H9 (cell line): ENCODE measurements around the gene CCDC186. TPM values are rescaled to one million over a fixed set of nuclear protein-coding genes. Genes with fewer than 3 reads are reported as not detected.

Source experiments
- DNase-seq: peaks from one replicate; pipeline ENCODE4 v3.0.0-alpha.2; 2017
- H2AFZ ChIP-seq: one replicate; pipeline ENCODE4 v1.6.1; 2013; ENCODE audit warnings: mild to moderate bottlenecking, low read length, control low read depth, moderate library complexity
- H2AK5ac ChIP-seq: 2 replicates; pipeline ENCODE4 v1.6.1; 2013; ENCODE audit warnings: low read length, control low read depth, mixed read lengths; ENCODE audit not compliant: insufficient read length
- H2BK120ac ChIP-seq: one replicate; pipeline ENCODE4 v1.6.1; 2013; ENCODE audit warnings: low read depth, mild to moderate bottlenecking, low read length, control low read depth, inconsistent platforms; ENCODE audit not compliant: poor library complexity, severe bottlenecking
- H2BK12ac ChIP-seq: 2 replicates; pipeline ENCODE4 v1.6.1; 2013; ENCODE audit warnings: low read length, control low read depth, mixed read lengths, low read depth; ENCODE audit not compliant: insufficient read length
- H2BK15ac ChIP-seq: 2 replicates; pipeline ENCODE4 v1.6.1; 2013; ENCODE audit warnings: low read depth, low read length, control low read depth
- H2BK20ac ChIP-seq: one replicate; pipeline ENCODE4 v1.6.1; 2013; ENCODE audit warnings: low read depth, mild to moderate bottlenecking, low read length, control low read depth, inconsistent platforms; ENCODE audit not compliant: poor library complexity, severe bottlenecking
- H2BK5ac ChIP-seq: 2 replicates; pipeline ENCODE4 v1.6.1; 2013; ENCODE audit warnings: low read length, control low read depth, mixed read lengths; ENCODE audit not compliant: insufficient read length
- H3K14ac ChIP-seq: 2 replicates; pipeline ENCODE4 v1.6.1; 2013; ENCODE audit warnings: low read length, control low read depth; ENCODE audit not compliant: insufficient read depth
- H3K18ac ChIP-seq: 2 replicates; pipeline ENCODE4 v1.6.1; 2013; ENCODE audit warnings: low read depth, mild to moderate bottlenecking, mixed read lengths, low read length, control low read depth; ENCODE audit not compliant: insufficient read length
- H3K23ac ChIP-seq: 2 replicates; pipeline ENCODE4 v1.6.1; 2013; ENCODE audit warnings: low read length, control low read depth, mixed read lengths, low read depth; ENCODE audit not compliant: insufficient read length
- H3K23me2 ChIP-seq: 2 replicates; pipeline ENCODE4 v1.6.1; 2013; ENCODE audit warnings: low read depth, mild to moderate bottlenecking, mixed read lengths, low read length, control low read depth; ENCODE audit not compliant: insufficient read length, poor library complexity, severe bottlenecking
- H3K27ac ChIP-seq: 2 replicates; pipeline ENCODE4 v1.5.1; 2013; ENCODE audit warnings: low read length, control low read depth, mixed read lengths, low read depth; ENCODE audit not compliant: insufficient read length
- H3K27me3 ChIP-seq: 2 replicates; pipeline ENCODE4 v1.6.1; 2013; ENCODE audit warnings: low read length, control low read depth, inconsistent platforms; ENCODE audit not compliant: insufficient read depth
- H3K4ac ChIP-seq: 2 replicates; pipeline ENCODE4 v1.6.1; 2013; ENCODE audit warnings: low read depth, mild to moderate bottlenecking, control low read depth, inconsistent platforms, low read length, moderate library complexity
- H3K4me1 ChIP-seq: 2 replicates; pipeline ENCODE4 v1.6.1; 2013; ENCODE audit warnings: low read length, control low read depth, inconsistent platforms; ENCODE audit not compliant: insufficient read depth
- H3K4me2 ChIP-seq: 2 replicates; pipeline ENCODE4 v1.6.1; 2013; ENCODE audit warnings: low read length, control low read depth, mixed read lengths; ENCODE audit not compliant: insufficient read length, insufficient read depth
- H3K56ac ChIP-seq: 2 replicates; pipeline ENCODE4 v1.6.1; 2013; ENCODE audit warnings: low read depth, mild to moderate bottlenecking, mixed read lengths, low read length, control low read depth; ENCODE audit not compliant: insufficient read length
- H3K79me1 ChIP-seq: 2 replicates; pipeline ENCODE4 v1.6.1; 2013; ENCODE audit warnings: low read depth, mild to moderate bottlenecking, moderate library complexity, low read length, control low read depth, inconsistent platforms; ENCODE audit not compliant: insufficient read depth, poor library complexity, severe bottlenecking
- H3K79me2 ChIP-seq: 2 replicates; pipeline ENCODE4 v1.6.1; 2013; ENCODE audit warnings: low read length, control low read depth, inconsistent platforms; ENCODE audit not compliant: insufficient read depth
- H3K9ac ChIP-seq: 2 replicates; pipeline ENCODE4 v1.6.1; 2013; ENCODE audit warnings: low read length, control low read depth, mixed read lengths; ENCODE audit not compliant: insufficient read length; ENCODE audit errors: extremely low read depth
- H3K9me3 ChIP-seq: one replicate; pipeline ENCODE4 v1.6.1; 2013; ENCODE audit warnings: low read depth, low read length, inconsistent platforms; ENCODE audit not compliant: control insufficient read depth
- H3T11ph ChIP-seq: one replicate; pipeline ENCODE4 v1.6.1; 2013; ENCODE audit warnings: mild to moderate bottlenecking, low read length, control low read depth, inconsistent platforms
- H4K20me1 ChIP-seq: one replicate; pipeline ENCODE4 v1.6.1; 2013; ENCODE audit not compliant: control insufficient read depth, insufficient read length, insufficient read depth
- H4K5ac ChIP-seq: 2 replicates; pipeline ENCODE4 v1.6.1; 2013; ENCODE audit warnings: low read depth, mild to moderate bottlenecking, mixed read lengths, low read length, control low read depth; ENCODE audit not compliant: insufficient read length
- H4K8ac ChIP-seq: replicated peaks from 2 replicates; pipeline ENCODE4 v1.6.1; 2013; ENCODE audit warnings: low read length, control low read depth, mixed read lengths, low read depth; ENCODE audit not compliant: insufficient read length
- H4K91ac ChIP-seq: 2 replicates; pipeline ENCODE4 v1.6.1; 2013; ENCODE audit warnings: low read depth, mild to moderate bottlenecking, moderate library complexity, mixed read lengths, low read length, control low read depth; ENCODE audit not compliant: insufficient read length
- H3K27ac Mint-ChIP-seq, 3 experiments: 2 replicates in 2 of 3; 3 replicates in 1 of 3; pipeline ENCODE4 v1.8.0; 2020 to 2021; ENCODE audit warnings: mixed read lengths in 3 of 3, mild to moderate bottlenecking in 1 of 3, moderate library complexity in 1 of 3
- H3K27me3 Mint-ChIP-seq: 2 replicates; pipeline ENCODE4 v1.8.0; 2021; ENCODE audit warnings: low read depth, mild to moderate bottlenecking, moderate library complexity, mixed read lengths
- H3K36me3 Mint-ChIP-seq, 3 experiments: 2 replicates in 2 of 3; 3 replicates in 1 of 3; pipeline ENCODE4 v1.8.0; 2020 to 2021; ENCODE audit warnings: low read depth in 3 of 3, mixed read lengths in 3 of 3; ENCODE audit not compliant: insufficient read depth in 1 of 3
- H3K4me1 Mint-ChIP-seq, 2 experiments: 2 replicates each; pipeline ENCODE4 v1.8.0; 2020; ENCODE audit warnings: mixed read lengths in 2 of 2
- H3K4me3 Mint-ChIP-seq, 2 experiments: 2 replicates in 1 of 2; 3 replicates in 1 of 2; pipeline ENCODE4 v1.8.0; 2020 to 2021; ENCODE audit warnings: mild to moderate bottlenecking in 2 of 2, mixed read lengths in 2 of 2, moderate library complexity in 1 of 2
- H3K9me3 Mint-ChIP-seq, 2 experiments: 2 replicates in 1 of 2; 3 replicates in 1 of 2; pipeline ENCODE4 v1.8.0; 2020; ENCODE audit warnings: mild to moderate bottlenecking in 2 of 2, mixed read lengths in 2 of 2, moderate library complexity in 1 of 2
- WGBS: extraction: QIAGEN DNeasy Blood & Tissue Kit; methylation state at CpG from one replicate; pipeline ENCODE4 v1.1.7; 2013; ENCODE audit warnings: missing lambda C conversion rate, low lambda C conversion rate, mixed read lengths; ENCODE audit not compliant: insufficient read length; ENCODE audit errors: extremely low coverage; 5-methylcytosine and 5-hydroxymethylcytosine counted together
- total RNA-seq: library from RNA; stranded (reverse); gene quantifications from 2 replicates; pipeline ENCODE4 v1.2.1, GENCODE V29; 2021
- TF ChIP-seq, protein P1 (sequence below): fragments of 200-600 bp; sonication (generic); conservative IDR thresholded peaks from 3 replicates; pipeline ENCODE4 v1.8.0; 2021; ENCODE audit warnings: antibody characterized with exemption, mild to moderate bottlenecking

CCDC186 gene
- total RNA-seq, 1 experiment from 2014 or later, result 16.7 TPM

DNA sequence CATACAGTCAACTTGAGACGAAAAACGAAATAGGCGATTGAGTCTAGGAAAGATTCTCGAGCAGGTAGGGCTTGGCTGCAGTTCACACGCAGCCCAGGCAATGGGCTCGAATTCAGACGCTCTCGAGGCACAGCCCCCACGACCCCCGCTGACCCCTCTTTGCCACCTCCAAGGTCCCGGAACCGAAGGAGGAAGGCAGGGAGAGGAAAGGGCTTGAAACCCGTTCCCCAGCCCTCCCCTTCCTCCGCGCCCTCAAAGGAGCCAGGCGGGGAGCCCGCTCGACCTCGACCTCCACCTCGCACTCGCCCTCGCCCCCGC lies 441 bp downstream of the CCDC186 start:
- no peak overlapping the region for H4K5ac ChIP-seq
- peak overlapping the region; percentile 98 to 99 (median 99) for H3K27ac Mint-ChIP-seq
- H2BK15ac ChIP-seq, result no peak overlapping the region
- H2BK5ac ChIP-seq, result peak overlapping the region; percentile 16
- H3K9me3 ChIP-seq, result no peaks in the 10 kb centered on the region
- H4K8ac ChIP-seq, result no peak overlapping the region
- peaks cover 15% of the 10 kb centered on the region; the same call in 1 of the 2 replicates for H3K79me2 ChIP-seq
- H2BK12ac ChIP-seq, result no peak overlapping the region
- no peak overlapping the region for H4K91ac ChIP-seq
- no peak overlapping the region for H2AFZ ChIP-seq
- peaks cover 17 to 19% of the 10 kb centered on the region in 2 experiments for H3K4me1 Mint-ChIP-seq
- no peaks in the 10 kb centered on the region for H3K27me3 ChIP-seq
- no peak overlapping the region for H3K23ac ChIP-seq
- H3K4me3 Mint-ChIP-seq, result peak overlapping the region; percentile 99
- H4K20me1 ChIP-seq, result no peaks in the 10 kb centered on the region
- no peak overlapping the region for H3K56ac ChIP-seq
- peaks cover 3% of the 10 kb centered on the region for H3K79me1 ChIP-seq
- H3K36me3 Mint-ChIP-seq, result peaks cover 20 to 24% (median 20%) of the 10 kb centered on the region in 3 experiments
- H3K4ac ChIP-seq, result no peak overlapping the region
- no peak overlapping the region for H3K27ac ChIP-seq
- H2BK120ac ChIP-seq, result no peak overlapping the region
- no peak overlapping the region for H2BK20ac ChIP-seq
- TF ChIP-seq, protein P1, sequence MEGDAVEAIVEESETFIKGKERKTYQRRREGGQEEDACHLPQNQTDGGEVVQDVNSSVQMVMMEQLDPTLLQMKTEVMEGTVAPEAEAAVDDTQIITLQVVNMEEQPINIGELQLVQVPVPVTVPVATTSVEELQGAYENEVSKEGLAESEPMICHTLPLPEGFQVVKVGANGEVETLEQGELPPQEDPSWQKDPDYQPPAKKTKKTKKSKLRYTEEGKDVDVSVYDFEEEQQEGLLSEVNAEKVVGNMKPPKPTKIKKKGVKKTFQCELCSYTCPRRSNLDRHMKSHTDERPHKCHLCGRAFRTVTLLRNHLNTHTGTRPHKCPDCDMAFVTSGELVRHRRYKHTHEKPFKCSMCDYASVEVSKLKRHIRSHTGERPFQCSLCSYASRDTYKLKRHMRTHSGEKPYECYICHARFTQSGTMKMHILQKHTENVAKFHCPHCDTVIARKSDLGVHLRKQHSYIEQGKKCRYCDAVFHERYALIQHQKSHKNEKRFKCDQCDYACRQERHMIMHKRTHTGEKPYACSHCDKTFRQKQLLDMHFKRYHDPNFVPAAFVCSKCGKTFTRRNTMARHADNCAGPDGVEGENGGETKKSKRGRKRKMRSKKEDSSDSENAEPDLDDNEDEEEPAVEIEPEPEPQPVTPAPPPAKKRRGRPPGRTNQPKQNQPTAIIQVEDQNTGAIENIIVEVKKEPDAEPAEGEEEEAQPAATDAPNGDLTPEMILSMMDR, result no peak
- peaks cover 8 to 11% of the 10 kb centered on the region in 2 experiments for H3K9me3 Mint-ChIP-seq
- H2AK5ac ChIP-seq, result no peak overlapping the region
- peak overlapping the region; percentile 75 for H3K18ac ChIP-seq
- no peaks in the 10 kb centered on the region for H3K23me2 ChIP-seq
- DNase-seq, result no peak
- H3K14ac ChIP-seq, result peak overlapping the region; percentile 80
- H3K9ac ChIP-seq, result peak overlapping the region; percentile 87
- peak overlapping the region; percentile 85 for H3K4me2 ChIP-seq
- WGBS, result no CpG with 5 or more reads among the region's 23 CpGs
- H3K4me1 ChIP-seq, result no peaks in the 10 kb centered on the region; the same call in 1 of the 2 replicates
- H3T11ph ChIP-seq, result no peak overlapping the region
- peaks cover 5% of the 10 kb centered on the region for H3K27me3 Mint-ChIP-seq
